OCI-LY1 (cell line): Measurements from ENCODE around the gene TNS1.

Source experiments
- H2AFZ ChIP-seq: fragments of 200-600 bp; sonication (generic), shearing (Covaris generic); 2 replicates; pipeline ENCODE4 v1.6.0; 2014; ENCODE audit warnings: antibody characterized with exemption, mild to moderate bottlenecking, low read length
- H3F3A ChIP-seq: fragments of 200-600 bp; sonication (generic), shearing (Covaris generic); 2 replicates; pipeline ENCODE4 v1.6.0; 2014; ENCODE audit warnings: mild to moderate bottlenecking, antibody characterized with exemption, low read length, moderate library complexity; ENCODE audit not compliant: insufficient read depth
- H3K27ac ChIP-seq: fragments of 200-600 bp; sonication (generic); 2 replicates; pipeline ENCODE4 v1.5.1; 2014; ENCODE audit warnings: low read length, mixed run types, mild to moderate bottlenecking, low read depth; ENCODE audit not compliant: poor library complexity, severe bottlenecking
- H3K27me3 ChIP-seq: fragments of 200-600 bp; sonication (generic); 2 replicates; pipeline ENCODE4 v1.6.0; 2014; ENCODE audit warnings: antibody characterized with exemption, mild to moderate bottlenecking, low read length, moderate library complexity; ENCODE audit not compliant: insufficient read depth
- H3K36me3 ChIP-seq: fragments of 200-600 bp; sonication (generic); 2 replicates; pipeline ENCODE4 v1.6.1; 2014; ENCODE audit warnings: mild to moderate bottlenecking, antibody characterized with exemption, low read length, moderate library complexity, mixed read lengths; ENCODE audit not compliant: insufficient read depth
- H3K4me1 ChIP-seq: fragments of 200-600 bp; sonication (generic); 2 replicates; pipeline ENCODE4 v1.5.1; 2014; ENCODE audit warnings: mild to moderate bottlenecking, low read length, moderate library complexity; ENCODE audit not compliant: insufficient read depth, severe bottlenecking
- H3K4me2 ChIP-seq: fragments of 200-600 bp; sonication (generic), shearing (Covaris generic); 2 replicates; pipeline ENCODE4 v1.6.1; 2014; ENCODE audit warnings: low read length
- H3K4me3 ChIP-seq: fragments of 200-600 bp; sonication (generic); 2 replicates; pipeline ENCODE4 v1.5.1; 2014; ENCODE audit warnings: low read length, low read depth, mild to moderate bottlenecking, mixed read lengths; ENCODE audit not compliant: poor library complexity, severe bottlenecking
- H3K79me2 ChIP-seq: fragments of 200-600 bp; shearing (Covaris generic); 2 replicates; pipeline ENCODE4 v1.6.1; 2016; ENCODE audit warnings: mixed run types, low read length, mixed read lengths; ENCODE audit not compliant: insufficient read depth
- H3K9ac ChIP-seq: fragments of 200-600 bp; sonication (generic), shearing (Covaris generic); 2 replicates; pipeline ENCODE4 v1.6.1; 2014; ENCODE audit warnings: mild to moderate bottlenecking, low read length, mixed read lengths
- H3K9me2 ChIP-seq: fragments of 200-600 bp; sonication (generic), shearing (Covaris generic); 2 replicates; pipeline ENCODE4 v1.6.1; 2014; ENCODE audit warnings: low read depth, mild to moderate bottlenecking, low read length, mixed read lengths
- H3K9me3 ChIP-seq: fragments of 200-600 bp; shearing (Covaris generic); 2 replicates; pipeline ENCODE4 v1.6.1; 2014; ENCODE audit warnings: low read length, mixed read lengths
- H4K20me1 ChIP-seq: fragments of 200-600 bp; sonication (generic), shearing (Covaris generic); 2 replicates; pipeline ENCODE4 v1.6.0; 2016; ENCODE audit warnings: mild to moderate bottlenecking, low read length; ENCODE audit not compliant: insufficient read depth
- CTCF ChIP-seq: fragments of 200-600 bp; sonication (generic), shearing (Covaris generic); IDR thresholded peaks from 2 replicates; pipeline ENCODE4 v1.5.1; 2017; ENCODE audit warnings: mild to moderate bottlenecking, antibody characterized with exemption, low read length, moderate library complexity, mixed read lengths
- EZH2 ChIP-seq: fragments of 200-600 bp; sonication (generic), shearing (Covaris generic); IDR thresholded peaks from 2 replicates; pipeline ENCODE4 v1.8.0; 2017; ENCODE audit warnings: borderline replicate concordance, mixed run types, mild to moderate bottlenecking, antibody characterized with exemption, low read length, moderate library complexity, mixed read lengths

TNS1 gene

DNA sequence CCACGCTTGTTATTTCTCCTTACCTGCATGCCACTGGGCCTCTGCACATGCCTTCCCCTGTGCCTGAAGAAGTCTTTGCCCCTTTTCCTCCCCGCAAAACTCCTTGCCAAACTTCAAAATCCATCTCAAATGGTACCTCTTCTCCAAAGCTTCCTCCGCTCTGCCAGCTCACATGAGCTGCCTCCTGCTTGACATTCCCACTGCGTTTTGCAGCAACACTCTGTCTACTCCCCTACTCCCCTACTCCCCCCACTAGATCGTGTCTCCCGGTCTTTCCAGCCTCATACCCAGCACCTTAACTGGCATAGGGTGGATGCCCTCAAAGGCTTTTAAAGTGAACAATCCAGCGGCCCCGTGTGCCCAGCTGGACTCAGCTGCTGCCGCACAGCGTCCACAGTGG lies 65.8 kb downstream of the TNS1 start:
- TF ChIP-seq CTCF (no peak), EZH2 (no peak)
- no peak overlapping the region for H3K9ac ChIP-seq
- no peak overlapping the region for H3K27ac ChIP-seq
- no peak overlapping the region for H3K4me2 ChIP-seq
- H3K27me3 ChIP-seq, result peaks cover 11% of the 10 kb centered on the region; the same call in 1 of the 2 replicates
- no peaks in the 10 kb centered on the region for H3K9me2 ChIP-seq
- no peak overlapping the region for H3K4me3 ChIP-seq
- no peaks in the 10 kb centered on the region for H3K9me3 ChIP-seq
- H3K36me3 ChIP-seq, result no peaks in the 10 kb centered on the region
- no peaks in the 10 kb centered on the region for H3K4me1 ChIP-seq
- H3F3A ChIP-seq, result no peaks in the 10 kb centered on the region
- H4K20me1 ChIP-seq, result no peaks in the 10 kb centered on the region
- no peaks in the 10 kb centered on the region for H3K79me2 ChIP-seq
- H2AFZ ChIP-seq, result no peak overlapping the region

GRCh38 chr2:217935901-217936684 lies 66.7 kb downstream of the TNS1 start:
- H3K27ac ChIP-seq, result no peak overlapping the region
- no peaks in the 10 kb centered on the region for H3K79me2 ChIP-seq
- no peak overlapping the region for H3K4me3 ChIP-seq
- H3K9ac ChIP-seq, result no peak overlapping the region
- H3F3A ChIP-seq, result no peaks in the 10 kb centered on the region
- no peak overlapping the region for H3K4me2 ChIP-seq
- no peaks in the 10 kb centered on the region for H3K9me2 ChIP-seq
- H3K9me3 ChIP-seq, result no peaks in the 10 kb centered on the region
- TF ChIP-seq EZH2, result no peak
- no peak for TF ChIP-seq CTCF
- no peaks in the 10 kb centered on the region for H3K4me1 ChIP-seq
- H3K36me3 ChIP-seq, result no peaks in the 10 kb centered on the region
- no peaks in the 10 kb centered on the region for H4K20me1 ChIP-seq
- H2AFZ ChIP-seq, result no peak overlapping the region
- peaks cover 11% of the 10 kb centered on the region; the same call in 1 of the 2 replicates for H3K27me3 ChIP-seq

GRCh38 chr2:217935235-217935879 lies 67.4 kb downstream of the TNS1 start:
- H3K9me3 ChIP-seq, result no peaks in the 10 kb centered on the region
- H4K20me1 ChIP-seq, result no peaks in the 10 kb centered on the region
- no peaks in the 10 kb centered on the region for H3F3A ChIP-seq
- no peaks in the 10 kb centered on the region for H3K36me3 ChIP-seq
- H3K27ac ChIP-seq, result no peak overlapping the region
- no peak overlapping the region for H3K4me3 ChIP-seq
- no peaks in the 10 kb centered on the region for H3K9me2 ChIP-seq
- no peak overlapping the region for H2AFZ ChIP-seq
- H3K27me3 ChIP-seq, result peaks cover 11% of the 10 kb centered on the region; the same call in 1 of the 2 replicates
- H3K4me1 ChIP-seq, result no peaks in the 10 kb centered on the region
- TF ChIP-seq CTCF (no peak), EZH2 (no peak)
- no peaks in the 10 kb centered on the region for H3K79me2 ChIP-seq
- H3K4me2 ChIP-seq, result no peak overlapping the region
- H3K9ac ChIP-seq, result no peak overlapping the region
